NCI-H226 (cell line): Measurements from ENCODE around the gene NPPB.

Experiments
- DNase-seq: peaks from one replicate; pipeline ENCODE4 v3.0.0-alpha.2; 2015

Gene NPPB

DNA sequence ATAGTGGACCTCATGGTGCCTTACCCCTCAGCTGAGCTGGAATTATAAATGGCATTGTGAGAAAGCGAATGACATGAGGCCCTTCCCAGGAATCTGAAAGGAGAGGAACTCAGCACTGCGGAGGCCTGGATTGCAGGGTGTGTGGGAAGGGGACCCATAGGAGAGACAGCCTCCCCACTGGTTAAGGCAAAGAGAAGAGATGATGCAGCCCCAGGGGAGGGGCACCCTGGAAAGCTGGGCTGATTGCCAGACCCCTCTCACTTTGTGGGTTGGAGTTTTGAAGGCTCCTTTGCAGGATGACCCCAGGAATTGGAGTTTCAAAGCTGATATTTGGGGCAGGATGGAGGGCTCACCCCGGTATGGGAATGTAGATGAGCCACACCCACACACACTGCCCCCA, 2.0 kb downstream of the NPPB start:
- DNase-seq, result peak; percentile 60

- DNase-seq, result no peak
Measured at GRCh38 chr1:11855430-11855829, 3.3 kb downstream of the NPPB start.

DNA sequence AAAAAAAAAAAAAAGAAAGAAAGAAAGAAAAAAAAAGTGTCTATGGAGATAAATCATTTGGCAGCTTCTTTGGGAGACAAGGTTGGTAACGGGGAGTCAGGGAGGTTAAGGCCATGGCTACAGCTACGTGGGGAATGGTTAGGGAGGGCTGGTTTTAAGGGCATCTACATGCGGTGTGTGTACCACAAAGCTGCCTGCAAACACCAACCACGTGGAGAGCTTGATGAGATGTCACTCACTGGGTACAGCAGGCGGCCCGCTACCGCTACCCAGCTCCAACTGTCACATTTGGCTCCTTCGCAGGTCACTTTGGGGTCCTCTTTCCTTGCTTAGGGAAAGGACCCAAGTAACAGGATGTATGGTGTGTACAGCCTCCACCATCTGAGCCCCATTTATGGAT, 4.2 kb downstream of the NPPB start:
- no peak for DNase-seq

- DNase-seq, result no peak
Measured at GRCh38 chr1:11851180-11851579, 7.6 kb downstream of the NPPB start.

DNA sequence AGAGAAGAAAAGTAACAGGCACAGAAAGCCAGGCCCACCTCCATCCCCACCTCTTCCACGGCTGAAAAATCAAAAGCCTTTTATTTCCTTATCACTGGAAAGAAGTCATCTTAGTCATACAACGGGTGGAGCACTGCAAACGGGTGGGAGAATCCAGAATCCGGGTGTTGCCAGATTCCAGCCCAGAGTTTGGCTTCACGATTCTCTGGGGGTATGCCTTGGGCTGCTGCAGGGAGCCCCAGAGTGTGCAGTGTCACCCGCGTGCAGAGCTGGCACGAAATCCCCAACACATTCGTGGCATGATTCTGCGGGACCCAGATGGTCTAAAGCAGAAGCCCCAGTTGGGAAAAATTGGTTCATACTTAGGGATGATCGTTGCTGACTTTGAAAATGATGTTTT, 8.6 kb downstream of the NPPB start:
- DNase-seq, result no peak

GRCh38 chr1:11848373-11848700, 10.4 kb downstream of the NPPB start:
- DNase-seq, result no peak

GRCh38 chr1:11847667-11848372, 10.9 kb downstream of the NPPB start, which contains the start of gene NPPA:
TSS of gene NPPA (minus strand) at chr1:11847783. CDS start at chr1:11847684, 99 bp downstream.
- DNase-seq, result no peak

DNA sequence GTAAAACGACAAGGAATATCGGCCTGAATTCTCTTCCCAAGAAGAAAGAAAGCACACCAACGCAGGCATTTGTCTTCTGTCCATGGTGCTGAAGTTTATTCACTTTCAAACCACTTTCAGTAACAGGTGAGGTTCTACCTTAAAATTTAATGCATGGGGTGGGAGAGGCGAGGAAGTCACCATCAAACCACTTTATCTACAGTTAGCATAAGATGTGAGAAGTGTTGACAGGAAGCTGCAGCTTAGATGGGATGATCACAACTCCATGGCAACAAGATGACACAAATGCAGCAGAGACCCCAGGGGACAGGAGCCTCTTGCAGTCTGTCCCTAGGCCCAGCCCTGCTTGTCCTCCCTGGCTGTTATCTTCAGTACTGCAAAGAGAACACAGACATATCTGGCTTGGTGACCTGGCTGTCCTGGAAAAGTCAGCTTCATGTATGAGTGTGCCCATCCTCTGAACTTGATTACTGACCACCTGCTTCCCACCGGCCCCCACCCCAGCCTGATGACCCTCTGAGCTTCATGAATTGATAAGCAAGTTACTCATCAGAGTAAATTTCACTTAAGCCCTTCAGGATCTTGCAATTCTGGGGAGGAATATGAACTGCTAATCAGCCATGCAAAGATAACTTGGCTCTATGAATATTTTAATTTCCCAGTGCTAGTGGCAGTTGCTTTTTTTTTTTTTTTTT, 13.0 kb downstream of the NPPB start:
- DNase-seq, result no peak

DNA sequence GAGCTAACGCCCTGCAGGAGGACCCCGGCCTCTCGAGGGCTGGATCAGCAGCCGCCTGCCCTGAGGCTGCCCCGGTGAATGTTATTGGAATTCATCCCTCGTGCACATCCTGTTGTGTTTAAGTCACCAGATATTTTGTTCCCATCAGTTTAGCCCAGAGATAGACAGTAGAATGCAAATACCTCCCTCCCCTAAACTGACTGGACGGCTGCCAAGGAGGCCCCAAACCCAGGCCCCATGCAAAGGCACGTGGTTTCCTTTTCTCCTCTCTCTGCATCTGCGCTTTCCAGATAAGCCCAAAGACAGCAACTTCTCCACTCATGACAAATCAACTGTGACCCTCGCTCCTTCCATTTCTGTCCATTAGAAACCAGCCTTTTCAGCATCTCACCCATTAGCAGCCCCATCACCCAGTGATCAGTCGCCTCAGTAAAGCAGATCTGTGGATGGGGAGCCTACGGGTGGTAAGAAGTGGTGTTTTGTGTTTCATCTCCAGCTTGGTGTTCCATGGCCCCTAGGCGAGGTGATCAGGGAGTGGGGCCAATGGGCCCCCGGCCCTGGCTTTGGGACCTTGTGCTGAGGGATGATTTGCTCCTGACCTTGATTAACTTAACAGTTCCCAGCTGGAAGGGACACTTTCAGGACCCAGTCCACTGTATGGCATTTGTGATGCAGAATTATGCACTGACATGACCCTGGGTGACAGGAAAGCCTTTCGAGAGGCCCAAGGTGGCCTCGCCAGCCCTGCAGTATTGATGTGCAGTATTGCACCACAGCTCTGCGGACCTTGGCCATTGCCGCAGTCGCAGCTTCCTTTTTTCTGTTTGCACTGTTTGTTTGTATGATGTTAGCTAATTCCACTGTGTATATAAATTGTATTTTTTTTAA, 16.3 kb downstream of the NPPB start:
- no peak for DNase-seq

GRCh38 chr1:11841245-11842153, 17.2 kb downstream of the NPPB start:
- DNase-seq, result no peak

GRCh38 chr1:11839727-11840705, 18.7 kb downstream of the NPPB start:
- DNase-seq, result no peak

GRCh38 chr1:11838349-11839272, 20.1 kb downstream of the NPPB start:
- DNase-seq, result peak; percentile 41

GRCh38 chr1:11837767-11838348, 20.9 kb downstream of the NPPB start:
- no peak for DNase-seq

DNA sequence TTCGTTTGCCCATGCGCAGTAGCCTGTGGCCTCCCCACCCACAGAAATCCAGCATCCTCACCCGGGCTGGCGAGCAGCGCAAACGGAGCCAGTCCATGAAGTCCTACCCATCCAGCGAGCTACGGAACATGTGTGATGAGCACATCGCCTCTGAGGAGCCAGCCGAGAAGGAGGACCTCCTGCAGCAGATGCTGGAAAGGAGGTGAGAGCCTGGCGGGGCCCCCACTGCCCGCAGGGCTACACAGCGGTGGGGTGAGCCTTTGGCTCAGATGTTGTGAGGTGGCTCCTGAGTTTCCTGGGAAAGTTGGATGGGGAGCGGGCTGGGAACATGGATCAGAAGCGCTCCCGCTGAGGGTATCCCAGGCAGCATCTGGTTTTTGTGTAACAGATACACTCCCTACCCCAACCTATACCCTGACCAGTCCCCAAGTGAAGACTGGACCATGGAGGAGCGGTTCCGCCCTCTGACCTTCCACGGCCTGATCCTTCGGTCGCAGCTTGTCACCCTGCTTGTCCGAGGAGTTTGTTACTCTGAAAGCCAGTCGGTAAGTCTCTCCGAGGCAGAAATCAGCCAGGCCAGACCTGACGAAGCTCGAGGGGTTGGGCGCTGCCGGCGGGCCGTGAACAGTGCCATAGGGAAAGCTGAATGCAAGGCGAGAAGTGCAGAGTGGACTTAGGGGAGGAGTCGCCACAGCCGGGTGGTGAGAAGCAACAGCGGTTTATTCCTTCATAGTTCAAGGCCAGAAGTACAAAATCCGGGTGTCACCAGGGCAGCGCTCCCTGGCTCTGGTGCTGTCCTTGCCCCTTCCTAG, 21.6 kb downstream of the NPPB start:
- no peak for DNase-seq

- no peak for DNase-seq
Measured at GRCh38 chr1:11835441-11836225, 23.1 kb downstream of the NPPB start.

DNA sequence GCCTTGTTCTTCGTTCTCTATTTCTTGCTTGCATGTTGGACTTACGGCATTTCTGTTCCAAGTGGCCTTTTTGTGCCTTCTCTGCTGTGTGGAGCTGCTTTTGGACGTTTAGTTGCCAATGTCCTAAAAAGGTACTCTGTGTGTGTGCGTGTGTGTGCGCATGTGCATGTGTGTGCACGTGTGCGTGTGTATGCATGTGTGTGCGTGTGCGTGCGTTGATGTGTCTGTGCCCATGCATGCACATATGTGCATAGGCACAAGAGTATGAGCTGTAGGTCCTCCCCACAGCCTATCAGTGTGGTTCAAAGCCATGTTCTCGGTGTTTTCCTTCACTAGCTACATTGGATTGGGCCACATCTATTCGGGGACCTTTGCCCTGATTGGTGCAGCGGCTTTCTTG, 24.8 kb downstream of the NPPB start:
- DNase-seq, result no peak

DNA sequence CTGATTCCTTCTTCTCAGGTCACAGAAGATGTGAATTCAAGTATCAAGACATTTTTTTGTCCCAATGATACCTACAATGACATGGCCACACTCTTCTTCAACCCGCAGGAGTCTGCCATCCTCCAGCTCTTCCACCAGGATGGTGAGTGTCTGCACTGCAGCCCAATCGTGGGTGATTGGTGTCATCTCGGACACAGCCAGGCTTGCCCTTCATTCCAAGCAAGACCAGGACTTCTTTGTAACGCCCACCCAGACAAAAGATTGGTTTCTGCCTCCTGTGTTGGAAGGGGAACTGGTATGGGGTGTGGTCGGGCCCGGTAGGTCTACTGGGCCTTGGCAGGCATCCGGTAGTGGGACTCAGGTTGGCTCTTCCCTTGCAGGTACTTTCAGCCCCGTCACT, 25.2 kb downstream of the NPPB start:
- DNase-seq, result no peak
